GM12874 (cell line): ENCODE data around the gene KRTAP3-1.

Source experiments
- TF ChIP-seq, protein P1 (sequence below): IDR thresholded peaks from 2 replicates; pipeline ENCODE4 v1.5.1; 2011; ENCODE audit warnings: low read depth, mild to moderate bottlenecking, control low read depth, low read length, moderate library complexity; ENCODE audit not compliant: insufficient read depth

The KRTAP3-1 gene

DNA sequence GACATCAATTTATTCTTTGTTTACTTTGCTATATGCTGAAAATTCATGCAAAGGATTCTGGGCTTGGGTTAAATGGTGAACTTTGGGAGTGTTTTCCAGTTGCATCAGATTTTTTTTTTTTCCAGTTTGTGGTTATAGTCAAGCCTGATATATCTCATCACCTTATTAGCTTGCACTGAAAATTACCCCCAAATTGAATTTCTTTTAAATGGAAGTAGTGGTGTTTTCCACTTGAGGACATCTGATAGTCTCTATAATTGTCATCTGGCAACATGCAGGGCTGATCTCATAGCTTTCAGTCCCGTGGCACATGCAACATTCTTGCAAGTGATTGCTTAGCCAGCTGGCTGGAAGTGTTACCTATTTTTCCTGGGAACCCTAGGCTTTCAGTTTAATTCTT, 4.7 kb upstream of the KRTAP3-1 start:
- TF ChIP-seq, protein P1, sequence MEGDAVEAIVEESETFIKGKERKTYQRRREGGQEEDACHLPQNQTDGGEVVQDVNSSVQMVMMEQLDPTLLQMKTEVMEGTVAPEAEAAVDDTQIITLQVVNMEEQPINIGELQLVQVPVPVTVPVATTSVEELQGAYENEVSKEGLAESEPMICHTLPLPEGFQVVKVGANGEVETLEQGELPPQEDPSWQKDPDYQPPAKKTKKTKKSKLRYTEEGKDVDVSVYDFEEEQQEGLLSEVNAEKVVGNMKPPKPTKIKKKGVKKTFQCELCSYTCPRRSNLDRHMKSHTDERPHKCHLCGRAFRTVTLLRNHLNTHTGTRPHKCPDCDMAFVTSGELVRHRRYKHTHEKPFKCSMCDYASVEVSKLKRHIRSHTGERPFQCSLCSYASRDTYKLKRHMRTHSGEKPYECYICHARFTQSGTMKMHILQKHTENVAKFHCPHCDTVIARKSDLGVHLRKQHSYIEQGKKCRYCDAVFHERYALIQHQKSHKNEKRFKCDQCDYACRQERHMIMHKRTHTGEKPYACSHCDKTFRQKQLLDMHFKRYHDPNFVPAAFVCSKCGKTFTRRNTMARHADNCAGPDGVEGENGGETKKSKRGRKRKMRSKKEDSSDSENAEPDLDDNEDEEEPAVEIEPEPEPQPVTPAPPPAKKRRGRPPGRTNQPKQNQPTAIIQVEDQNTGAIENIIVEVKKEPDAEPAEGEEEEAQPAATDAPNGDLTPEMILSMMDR, result no peak

- TF ChIP-seq, protein P1, result no peak
These were observed 4.3 kb upstream of the KRTAP3-1 start for GRCh38 chr17:41013181-41013580.

GRCh38 chr17:41012326-41013120, 3.6 kb upstream of the KRTAP3-1 start:
- TF ChIP-seq, protein P1, result no peak

GRCh38 chr17:41010441-41010840, 1.5 kb upstream of the KRTAP3-1 start:
- TF ChIP-seq, protein P1, result no peak

- TF ChIP-seq, protein P1, result no peak
These were observed 1.0 kb upstream of the KRTAP3-1 start for GRCh38 chr17:41009936-41010335.

DNA sequence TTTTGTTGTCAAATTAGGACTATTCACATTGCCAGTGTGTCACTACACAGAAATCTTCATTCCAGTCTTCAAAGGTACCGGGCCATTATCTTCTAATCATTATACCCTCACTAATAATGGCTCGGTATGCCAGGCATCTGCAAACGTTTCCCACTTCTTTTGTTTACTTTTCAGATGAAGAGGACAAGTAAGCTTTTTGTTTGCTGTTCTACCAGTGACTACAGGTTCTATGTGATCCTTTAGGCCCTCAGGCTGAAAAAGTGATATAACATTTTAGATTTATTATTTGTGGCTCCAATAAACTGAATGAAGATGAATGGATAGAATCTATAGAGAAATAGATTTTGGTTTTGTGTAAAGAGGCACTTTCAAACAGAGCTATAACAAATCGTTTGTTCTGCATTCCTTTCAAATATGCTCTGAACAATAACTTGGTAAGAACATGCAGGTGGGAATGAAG, 403 bp upstream of the KRTAP3-1 start:
- TF ChIP-seq, protein P1, result no peak

DNA sequence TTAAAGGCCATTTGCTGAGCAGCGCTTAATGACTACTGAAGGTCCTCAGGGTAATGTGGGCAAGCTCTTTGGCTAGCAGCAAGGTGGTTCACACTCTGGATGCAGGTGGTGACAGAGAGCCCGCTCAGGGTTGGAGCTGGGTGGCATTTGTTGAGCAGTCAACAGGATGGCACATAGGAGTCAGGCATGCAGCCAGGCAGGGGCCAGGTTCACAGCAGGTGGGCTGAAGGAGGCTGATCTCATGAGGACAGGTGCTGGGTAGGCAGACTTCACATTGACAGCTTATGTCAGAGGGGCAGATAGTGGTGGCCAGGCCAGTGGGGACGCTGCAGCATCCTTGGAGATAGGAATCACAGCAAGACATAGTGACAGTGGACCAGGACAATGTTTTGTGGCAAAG, 4.5 kb downstream of the KRTAP3-1 start:
- TF ChIP-seq, protein P1, result no peak
